ENCODE measurements around the gene KIF15. TPM values are rescaled to one million over a fixed set of nuclear protein-coding genes. Genes with fewer than 3 reads are reported as not detected.
A peak's percentile ranks its signal among the peaks of the same experiment; 100 is the strongest.

KIF15 gene
- total and polyA plus RNA-seq, 5 donors from 2014 or later: 0.27 to 1.1 (median 0.77) TPM

DNA sequence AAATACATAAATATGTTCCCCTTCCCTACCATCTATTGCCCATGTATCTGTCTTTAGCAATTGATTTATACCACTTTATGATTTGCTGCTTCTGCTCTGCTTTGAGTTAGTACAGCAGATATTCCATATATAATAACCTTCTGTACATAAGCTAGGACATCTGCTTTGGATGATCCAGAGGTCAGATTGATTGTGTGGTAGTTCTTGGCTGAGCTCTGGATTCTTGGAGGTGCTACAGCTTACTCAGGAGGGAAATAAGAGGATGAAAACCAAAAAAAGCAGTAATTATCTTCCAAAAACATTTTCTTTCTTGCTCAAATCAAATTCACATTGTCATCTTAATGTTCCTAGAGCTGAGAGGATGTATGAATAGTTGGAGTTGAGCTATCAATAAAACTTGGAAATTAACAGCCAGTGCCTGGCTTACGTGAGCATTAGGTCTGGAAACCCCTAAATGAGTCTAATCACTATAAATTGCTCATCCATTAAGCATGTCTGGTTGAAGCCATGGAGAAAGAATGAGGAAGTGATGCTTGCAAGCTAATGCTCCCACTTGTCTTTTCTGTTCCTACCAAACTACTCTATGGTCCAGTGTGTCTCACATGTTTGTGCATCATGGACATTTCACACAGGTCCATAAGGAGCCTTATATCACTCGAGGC is 63.8 kb downstream of the KIF15 start:
- H3K4me1 Mint-ChIP-seq: peaks cover 0 to 5% (median 4%) of the 10 kb centered on the region in 4 donors
- DNase-seq (no peak), ATAC-seq (ENCODE audit: low read depth in 2 of 2) (no peak)
- peaks cover 0 to 8% (median 0%) of the 10 kb centered on the region in 7 donors for H3K9me3 Mint-ChIP-seq
- H3K4me3 Mint-ChIP-seq: no peak overlapping the region
- Histone ChIP-seq H3K36me3 (ENCODE audit: control insufficient read depth, insufficient read depth, low read length) (no peaks in the 10 kb centered on the region), H3K27ac (ENCODE audit: insufficient read depth, low read length, poor library complexity, severe bottlenecking) (no peak overlapping the region), H3K4me3 (ENCODE audit: low read depth, low read length) (no peak overlapping the region), H3K27me3 (ENCODE audit: control insufficient read depth, insufficient read depth, low read length) (no peaks in the 10 kb centered on the region), H3K9me3 (ENCODE audit: control insufficient read depth in 2 of 2, low read length in 2 of 2) (no peaks in the 10 kb centered on the region), H3K4me1 (ENCODE audit: control insufficient read depth, insufficient read depth, low read length, poor library complexity, severe bottlenecking) (no peaks in the 10 kb centered on the region)
- H3K36me3 Mint-ChIP-seq: no peaks in the 10 kb centered on the region
- H3K27ac Mint-ChIP-seq: peak overlapping the region in 2 of 3 donors; percentile 1 to 30
- no peaks in the 10 kb centered on the region for H3K27me3 Mint-ChIP-seq

DNA sequence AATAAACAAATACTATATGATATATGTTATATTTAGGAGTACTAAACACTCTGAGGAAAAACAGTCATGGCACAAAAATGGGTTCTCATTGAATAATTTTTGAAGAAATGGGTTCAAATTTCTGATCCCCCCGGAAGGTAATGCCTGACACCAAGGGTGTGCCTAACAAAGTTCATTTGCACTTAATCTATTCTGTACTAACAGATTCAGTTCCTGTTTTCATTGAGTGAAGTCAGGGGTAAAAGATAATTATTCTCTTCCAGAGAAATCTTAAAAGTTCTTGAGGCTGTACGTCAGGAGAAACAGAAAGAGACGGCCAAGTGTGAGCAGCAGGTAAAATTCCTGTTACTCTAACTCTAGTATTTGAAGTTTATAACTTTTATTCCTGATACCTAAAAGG is 65.6 kb downstream of the KIF15 start:
- no peak overlapping the region for H3K27ac ChIP-seq (ENCODE audit: insufficient read depth, low read length, poor library complexity, severe bottlenecking)
- H3K36me3 ChIP-seq (ENCODE audit: control insufficient read depth, insufficient read depth, low read length): no peaks in the 10 kb centered on the region
- H3K27ac Mint-ChIP-seq: no peak overlapping the region
- peaks cover 0 to 6% (median 0%) of the 10 kb centered on the region in 7 donors for H3K9me3 Mint-ChIP-seq
- H3K4me1 ChIP-seq (ENCODE audit: control insufficient read depth, insufficient read depth, low read length, poor library complexity, severe bottlenecking): no peaks in the 10 kb centered on the region
- H3K36me3 Mint-ChIP-seq: no peaks in the 10 kb centered on the region
- no peak for ATAC-seq (ENCODE audit: low read depth in 2 of 2)
- DNase-seq: no peak
- H3K9me3 ChIP-seq (ENCODE audit: control insufficient read depth in 2 of 2, low read length in 2 of 2): no peaks in the 10 kb centered on the region
- H3K4me3 ChIP-seq (ENCODE audit: low read depth, low read length): no peak overlapping the region
- H3K4me1 Mint-ChIP-seq: peaks cover 0 to 5% (median 4%) of the 10 kb centered on the region in 4 donors
- no peak overlapping the region for H3K4me3 Mint-ChIP-seq
- H3K27me3 Mint-ChIP-seq: no peaks in the 10 kb centered on the region
- H3K27me3 ChIP-seq (ENCODE audit: control insufficient read depth, insufficient read depth, low read length): no peaks in the 10 kb centered on the region

DNA sequence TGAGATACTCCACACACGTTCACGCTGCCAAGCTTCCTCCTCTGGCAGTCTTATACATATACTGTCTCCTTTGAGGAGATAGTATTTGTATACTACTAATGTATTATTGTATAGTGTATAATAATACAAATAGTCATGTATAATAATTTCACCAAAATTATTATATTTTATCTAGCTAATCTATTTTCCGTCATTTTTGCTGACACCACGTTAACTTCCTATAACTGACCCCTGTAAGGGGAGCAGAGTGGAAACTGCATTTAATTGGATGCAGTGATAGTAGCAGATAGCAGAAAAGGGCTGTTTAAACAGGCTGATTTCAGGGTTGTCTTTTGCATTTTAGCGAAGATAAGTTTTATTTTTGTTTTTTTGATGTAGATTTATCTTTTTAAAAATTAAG is 69.6 kb downstream of the KIF15 start:
- Mint-ChIP-seq H3K27me3 (no peaks in the 10 kb centered on the region), H3K27ac (no peak overlapping the region), H3K4me3 (no peak overlapping the region), H3K36me3 (no peaks in the 10 kb centered on the region), H3K4me1 (no peaks in the 10 kb centered on the region), H3K9me3 (peaks cover 0 to 6% (median 3%) of the 10 kb centered on the region in 7 donors)
- Histone ChIP-seq H3K27ac (ENCODE audit: insufficient read depth, low read length, poor library complexity, severe bottlenecking) (no peak overlapping the region), H3K4me3 (ENCODE audit: low read depth, low read length) (no peak overlapping the region), H3K4me1 (ENCODE audit: control insufficient read depth, insufficient read depth, low read length, poor library complexity, severe bottlenecking) (no peaks in the 10 kb centered on the region), H3K36me3 (ENCODE audit: control insufficient read depth, insufficient read depth, low read length) (no peaks in the 10 kb centered on the region), H3K27me3 (ENCODE audit: control insufficient read depth, insufficient read depth, low read length) (no peaks in the 10 kb centered on the region), H3K9me3 (ENCODE audit: control insufficient read depth in 2 of 2, low read length in 2 of 2) (no peaks in the 10 kb centered on the region)
- ATAC-seq (ENCODE audit: low read depth in 2 of 2): no peak
- no peak for DNase-seq

DNA sequence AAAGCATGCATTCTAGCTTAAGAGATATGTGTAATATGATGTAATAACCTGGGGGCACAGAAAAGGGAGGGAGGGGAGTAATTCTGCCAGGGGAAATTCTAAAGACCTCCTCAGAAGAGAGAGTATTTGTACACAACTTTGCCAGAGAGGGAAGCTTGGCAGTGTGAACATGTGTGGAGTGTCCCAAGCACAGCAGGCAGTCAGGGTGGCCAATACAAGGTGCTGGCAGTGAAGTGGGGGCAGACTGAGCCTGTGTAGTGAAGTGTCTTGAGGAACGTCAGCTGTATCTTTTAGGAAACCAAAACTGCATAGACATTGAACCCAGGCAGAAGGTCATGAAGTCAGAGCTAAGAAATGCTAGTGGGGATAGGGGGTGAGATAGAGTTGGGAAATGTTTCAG is 70.4 kb downstream of the KIF15 start:
- H3K4me1 Mint-ChIP-seq: no peaks in the 10 kb centered on the region
- no peak overlapping the region for H3K4me3 Mint-ChIP-seq
- Histone ChIP-seq H3K9me3 (ENCODE audit: control insufficient read depth in 2 of 2, low read length in 2 of 2) (peaks cover 7 to 8% of the 10 kb centered on the region in 2 experiments), H3K4me3 (ENCODE audit: low read depth, low read length) (no peak overlapping the region), H3K4me1 (ENCODE audit: control insufficient read depth, insufficient read depth, low read length, poor library complexity, severe bottlenecking) (no peaks in the 10 kb centered on the region), H3K27ac (ENCODE audit: insufficient read depth, low read length, poor library complexity, severe bottlenecking) (no peak overlapping the region), H3K36me3 (ENCODE audit: control insufficient read depth, insufficient read depth, low read length) (no peaks in the 10 kb centered on the region), H3K27me3 (ENCODE audit: control insufficient read depth, insufficient read depth, low read length) (no peaks in the 10 kb centered on the region)
- no peak overlapping the region for H3K27ac Mint-ChIP-seq
- DNase-seq (no peak), ATAC-seq (ENCODE audit: low read depth in 2 of 2) (no peak)
- H3K27me3 Mint-ChIP-seq: no peaks in the 10 kb centered on the region
- peaks cover 0 to 14% (median 5%) of the 10 kb centered on the region in 7 donors for H3K9me3 Mint-ChIP-seq
- peaks cover 6% of the 10 kb centered on the region for H3K36me3 Mint-ChIP-seq

DNA sequence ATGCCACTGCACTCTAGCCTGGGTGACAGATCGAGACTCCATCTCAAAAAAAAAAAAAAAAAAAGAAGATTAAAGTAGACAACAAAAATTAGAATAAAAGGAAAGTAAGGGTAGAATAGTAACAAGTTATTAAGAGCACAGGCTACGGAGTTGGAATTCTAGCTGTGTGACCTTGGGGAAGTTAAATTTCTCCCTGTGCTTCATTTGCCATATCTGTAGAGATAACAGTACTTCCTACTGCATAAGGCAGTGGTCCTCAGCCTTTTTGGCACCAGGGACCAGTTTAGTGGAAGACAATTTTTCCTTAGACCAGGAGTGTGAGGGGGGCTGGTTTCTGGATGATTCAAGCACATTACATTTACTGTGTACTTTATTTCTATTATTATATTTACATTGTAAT is 71.4 kb downstream of the KIF15 start:
- Mint-ChIP-seq H3K4me1 (no peaks in the 10 kb centered on the region), H3K27ac (no peak overlapping the region), H3K4me3 (no peak overlapping the region), H3K9me3 (peaks cover 0 to 16% (median 6%) of the 10 kb centered on the region in 7 donors), H3K27me3 (no peaks in the 10 kb centered on the region), H3K36me3 (peaks cover 9% of the 10 kb centered on the region)
- no peaks in the 10 kb centered on the region for H3K4me1 ChIP-seq (ENCODE audit: control insufficient read depth, insufficient read depth, low read length, poor library complexity, severe bottlenecking)
- peaks cover 7 to 9% of the 10 kb centered on the region in 2 experiments for H3K9me3 ChIP-seq (ENCODE audit: control insufficient read depth in 2 of 2, low read length in 2 of 2)
- H3K27ac ChIP-seq (ENCODE audit: insufficient read depth, low read length, poor library complexity, severe bottlenecking): no peak overlapping the region
- no peak for DNase-seq
- no peaks in the 10 kb centered on the region for H3K36me3 ChIP-seq (ENCODE audit: control insufficient read depth, insufficient read depth, low read length)
- no peak for ATAC-seq (ENCODE audit: low read depth in 2 of 2)
- H3K27me3 ChIP-seq (ENCODE audit: control insufficient read depth, insufficient read depth, low read length): no peaks in the 10 kb centered on the region
- no peak overlapping the region for H3K4me3 ChIP-seq (ENCODE audit: low read depth, low read length)

DNA sequence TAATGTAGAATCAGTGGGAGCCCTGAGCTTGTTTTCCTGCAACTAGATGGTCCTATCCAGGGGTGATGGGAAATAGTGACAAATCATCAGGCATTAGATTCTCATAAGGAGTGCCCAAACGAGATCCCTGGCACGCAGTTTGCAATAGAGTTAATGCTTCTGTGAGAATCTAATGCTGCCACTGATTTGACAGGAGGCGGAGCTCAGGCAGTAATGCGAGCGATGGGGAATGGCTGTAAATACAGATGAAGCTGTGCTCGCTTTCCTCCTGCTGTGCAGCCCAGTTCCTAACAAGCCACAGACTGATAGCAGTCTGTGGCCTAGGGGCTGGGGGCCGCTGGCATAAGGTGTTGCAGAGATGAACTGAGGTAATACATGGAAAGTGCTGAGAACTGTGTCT is 71.8 kb downstream of the KIF15 start:
- H3K4me3 Mint-ChIP-seq: no peak overlapping the region
- H3K9me3 ChIP-seq (ENCODE audit: control insufficient read depth in 2 of 2, low read length in 2 of 2): peaks cover 7 to 9% of the 10 kb centered on the region in 2 experiments
- ATAC-seq (ENCODE audit: low read depth in 2 of 2) (no peak), DNase-seq (no peak)
- H3K27me3 Mint-ChIP-seq: no peaks in the 10 kb centered on the region
- no peak overlapping the region for H3K27ac ChIP-seq (ENCODE audit: insufficient read depth, low read length, poor library complexity, severe bottlenecking)
- H3K4me1 ChIP-seq (ENCODE audit: control insufficient read depth, insufficient read depth, low read length, poor library complexity, severe bottlenecking): no peaks in the 10 kb centered on the region
- H3K36me3 Mint-ChIP-seq: peaks cover 9% of the 10 kb centered on the region
- H3K27me3 ChIP-seq (ENCODE audit: control insufficient read depth, insufficient read depth, low read length): no peaks in the 10 kb centered on the region
- no peaks in the 10 kb centered on the region for H3K4me1 Mint-ChIP-seq
- no peaks in the 10 kb centered on the region for H3K36me3 ChIP-seq (ENCODE audit: control insufficient read depth, insufficient read depth, low read length)
- H3K4me3 ChIP-seq (ENCODE audit: low read depth, low read length): no peak overlapping the region
- H3K27ac Mint-ChIP-seq: no peak overlapping the region
- peaks cover 0 to 16% (median 6%) of the 10 kb centered on the region in 7 donors for H3K9me3 Mint-ChIP-seq

DNA sequence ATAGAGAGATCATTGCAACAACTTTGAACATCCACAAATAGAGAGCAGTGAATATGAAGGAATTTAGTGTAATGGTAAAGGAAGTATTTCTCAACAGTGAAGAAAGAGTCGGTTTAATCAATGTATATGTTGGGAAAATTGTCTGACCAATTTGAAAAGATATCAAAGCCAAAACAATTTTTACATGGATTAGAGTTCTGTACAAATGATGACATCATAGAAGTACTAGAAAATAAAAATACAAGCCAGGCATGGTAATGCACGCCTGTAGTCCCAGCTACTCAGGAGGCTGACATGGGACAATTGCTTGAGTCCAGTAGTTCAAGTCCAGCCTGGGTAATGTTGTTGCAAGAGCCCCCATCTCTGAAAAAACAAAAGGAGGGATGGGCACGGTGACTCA is 74.1 kb downstream of the KIF15 start:
- peaks cover 12% of the 10 kb centered on the region for H3K36me3 Mint-ChIP-seq
- no peaks in the 10 kb centered on the region for H3K27me3 Mint-ChIP-seq
- no peak for DNase-seq
- H3K27ac Mint-ChIP-seq: no peak overlapping the region
- Histone ChIP-seq H3K4me1 (ENCODE audit: control insufficient read depth, insufficient read depth, low read length, poor library complexity, severe bottlenecking) (no peaks in the 10 kb centered on the region), H3K9me3 (ENCODE audit: control insufficient read depth in 2 of 2, low read length in 2 of 2) (peaks cover 7 to 9% of the 10 kb centered on the region in 2 experiments), H3K27me3 (ENCODE audit: control insufficient read depth, insufficient read depth, low read length) (no peaks in the 10 kb centered on the region), H3K27ac (ENCODE audit: insufficient read depth, low read length, poor library complexity, severe bottlenecking) (no peak overlapping the region), H3K4me3 (ENCODE audit: low read depth, low read length) (no peak overlapping the region), H3K36me3 (ENCODE audit: control insufficient read depth, insufficient read depth, low read length) (no peaks in the 10 kb centered on the region)
- peaks cover 0 to 18% (median 8%) of the 10 kb centered on the region in 7 donors for H3K9me3 Mint-ChIP-seq
- no peak for ATAC-seq (ENCODE audit: low read depth in 2 of 2)
- H3K4me1 Mint-ChIP-seq: peaks cover 0 to 4% (median 0%) of the 10 kb centered on the region in 4 donors
- no peak overlapping the region for H3K4me3 Mint-ChIP-seq

DNA sequence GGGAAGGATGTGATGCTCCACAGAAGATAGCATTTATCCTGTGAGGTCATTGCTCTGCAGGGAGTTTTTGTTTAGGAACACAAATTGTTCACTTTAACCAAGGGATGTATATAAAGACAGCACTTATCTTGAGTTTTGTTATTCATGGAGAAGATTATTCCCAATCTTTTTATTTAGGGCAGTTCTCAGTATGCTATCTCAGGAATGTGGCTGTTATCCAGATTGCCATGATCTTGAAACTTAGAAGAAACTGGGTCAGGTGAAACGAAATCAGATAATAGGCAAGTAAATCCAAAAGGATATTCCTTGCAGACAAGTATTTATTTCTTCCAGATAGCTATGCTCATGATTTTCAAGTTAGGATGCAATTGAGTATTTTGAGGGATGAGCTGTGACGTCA is 80.8 kb downstream of the KIF15 start:
- Mint-ChIP-seq H3K27ac (peak overlapping the region in 1 of 3 donors; percentile 6), H3K36me3 (peaks cover 3% of the 10 kb centered on the region), H3K4me1 (peaks cover 0 to 4% (median 0%) of the 10 kb centered on the region in 4 donors), H3K4me3 (no peak overlapping the region), H3K9me3 (peaks cover 0 to 2% (median 1%) of the 10 kb centered on the region in 7 donors), H3K27me3 (no peaks in the 10 kb centered on the region)
- Histone ChIP-seq H3K4me1 (ENCODE audit: control insufficient read depth, insufficient read depth, low read length, poor library complexity, severe bottlenecking) (no peaks in the 10 kb centered on the region), H3K4me3 (ENCODE audit: low read depth, low read length) (no peak overlapping the region), H3K27me3 (ENCODE audit: control insufficient read depth, insufficient read depth, low read length) (no peaks in the 10 kb centered on the region), H3K27ac (ENCODE audit: insufficient read depth, low read length, poor library complexity, severe bottlenecking) (no peak overlapping the region), H3K9me3 (ENCODE audit: control insufficient read depth in 2 of 2, low read length in 2 of 2) (no peaks in the 10 kb centered on the region), H3K36me3 (ENCODE audit: control insufficient read depth, insufficient read depth, low read length) (no peaks in the 10 kb centered on the region)
- DNase-seq (no peak), ATAC-seq (ENCODE audit: low read depth in 2 of 2) (no peak)
